ENCODE measurements around the gene MAPRE3.
A peak's percentile ranks its signal among the peaks of the same experiment; 100 is the strongest.

The MAPRE3 gene

GRCh38 chr2:27013738-27014137 lies 43.3 kb downstream of the MAPRE3 start:
- no peaks in the 10 kb centered on the region for H3F3A ChIP-seq (ENCODE audit: insufficient read depth)
- no peaks in the 10 kb centered on the region for H3K36me3 ChIP-seq (ENCODE audit: low read length)
- 0 out of 2 replicates have a peak, but pooled peaks cover 3% of the 10 kb centered on the region for H3K27me3 ChIP-seq (ENCODE audit: low read length)
- H4K20me1 ChIP-seq (ENCODE audit: low read depth, low read length): no peaks in the 10 kb centered on the region
- H3K4me3 ChIP-seq (ENCODE audit: insufficient read depth, low read length, poor library complexity, severe bottlenecking): no peak overlapping the region
- H3K9me3 ChIP-seq (ENCODE audit: insufficient read depth, low read length): no peaks in the 10 kb centered on the region
- no peak overlapping the region for H3K4me2 ChIP-seq (ENCODE audit: low read depth, low read length, poor library complexity, severe bottlenecking)
- H3K9me2 ChIP-seq (replicated peaks; ENCODE audit: insufficient read depth, low read length): no peaks in the 10 kb centered on the region
- no peak overlapping the region for H3K27ac ChIP-seq (ENCODE audit: low read depth, low read length)
- no peak overlapping the region for H2AFZ ChIP-seq (ENCODE audit: low read depth, low read length, severe bottlenecking)
- H3K9ac ChIP-seq (ENCODE audit: low read length): no peak overlapping the region
- H3K79me2 ChIP-seq (ENCODE audit: insufficient read depth, low read length): no peaks in the 10 kb centered on the region
- TF ChIP-seq EZH2phosphoT487 (conservative IDR thresholded peaks at IDR 0.05; ENCODE audit: low read length): no peak
- TF ChIP-seq CTCF (IDR thresholded peaks at IDR 0.05; ENCODE audit: insufficient read depth, low read length, poor library complexity, severe bottlenecking): no peak

GRCh38 chr2:27014771-27015433 lies 44.5 kb downstream of the MAPRE3 start:
- no peaks in the 10 kb centered on the region for H3K9me2 ChIP-seq (replicated peaks; ENCODE audit: insufficient read depth, low read length)
- H3K9me3 ChIP-seq (ENCODE audit: insufficient read depth, low read length): no peaks in the 10 kb centered on the region
- H3F3A ChIP-seq (ENCODE audit: insufficient read depth): no peaks in the 10 kb centered on the region
- no peak overlapping the region for H2AFZ ChIP-seq (ENCODE audit: low read depth, low read length, severe bottlenecking)
- H3K9ac ChIP-seq (ENCODE audit: low read length): no peak overlapping the region
- H3K4me3 ChIP-seq (ENCODE audit: insufficient read depth, low read length, poor library complexity, severe bottlenecking): no peak overlapping the region
- TF ChIP-seq EZH2phosphoT487 (conservative IDR thresholded peaks at IDR 0.05; ENCODE audit: low read length) (no peak), CTCF (IDR thresholded peaks at IDR 0.05; ENCODE audit: insufficient read depth, low read length, poor library complexity, severe bottlenecking) (no peak)
- 0 out of 2 replicates have a peak, but pooled peaks cover 3% of the 10 kb centered on the region for H3K27me3 ChIP-seq (ENCODE audit: low read length)
- H3K79me2 ChIP-seq (ENCODE audit: insufficient read depth, low read length): no peaks in the 10 kb centered on the region
- no peaks in the 10 kb centered on the region for H4K20me1 ChIP-seq (ENCODE audit: low read depth, low read length)
- no peak overlapping the region for H3K27ac ChIP-seq (ENCODE audit: low read depth, low read length)
- no peak overlapping the region for H3K4me2 ChIP-seq (ENCODE audit: low read depth, low read length, poor library complexity, severe bottlenecking)
- H3K36me3 ChIP-seq (ENCODE audit: low read length): no peaks in the 10 kb centered on the region

GRCh38 chr2:27016801-27017325 lies 46.4 kb downstream of the MAPRE3 start:
- Histone ChIP-seq H3K27ac (ENCODE audit: low read depth, low read length) (no peak overlapping the region), H3F3A (ENCODE audit: insufficient read depth) (no peaks in the 10 kb centered on the region), H2AFZ (ENCODE audit: low read depth, low read length, severe bottlenecking) (no peak overlapping the region), H3K4me2 (ENCODE audit: low read depth, low read length, poor library complexity, severe bottlenecking) (no peak overlapping the region), H3K9me3 (ENCODE audit: insufficient read depth, low read length) (no peaks in the 10 kb centered on the region), H3K9ac (ENCODE audit: low read length) (no peak overlapping the region), H3K27me3 (ENCODE audit: low read length) (0 out of 2 replicates have a peak, but pooled peaks cover 3% of the 10 kb centered on the region), H3K36me3 (ENCODE audit: low read length) (no peaks in the 10 kb centered on the region), H3K79me2 (ENCODE audit: insufficient read depth, low read length) (no peaks in the 10 kb centered on the region), H4K20me1 (ENCODE audit: low read depth, low read length) (no peaks in the 10 kb centered on the region), H3K4me3 (ENCODE audit: insufficient read depth, low read length, poor library complexity, severe bottlenecking) (no peak overlapping the region), H3K9me2 (replicated peaks; ENCODE audit: insufficient read depth, low read length) (no peaks in the 10 kb centered on the region)
- TF ChIP-seq EZH2phosphoT487 (conservative IDR thresholded peaks at IDR 0.05; ENCODE audit: low read length) (no peak), CTCF (IDR thresholded peaks at IDR 0.05; ENCODE audit: insufficient read depth, low read length, poor library complexity, severe bottlenecking) (peak; percentile 70)
